Measurements from ENCODE around the gene AGRP.

GRCh38 chr16:67506468-67506867, 23.1 kb upstream of the AGRP start:
- no peak for TF ChIP-seq CTCF (IDR thresholded peaks at IDR 0.05)
- TF ChIP-seq POLR2A (IDR thresholded peaks at IDR 0.05) = no peak
- no peak for TF ChIP-seq POLR2AphosphoS5 (IDR thresholded peaks at IDR 0.05)
